Lower lobe of right lung (tissue), 2 donors: Measurements from ENCODE around the gene GPC4. TPM values are rescaled to one million over a fixed set of nuclear protein-coding genes. Genes with fewer than 3 reads are reported as not detected.
A peak's percentile ranks its signal among the peaks of the same experiment; 100 is the strongest.

Experiments used
- ATAC-seq, 2 donors: fragments of 200-7000 bp; cut with Tn5 transposase; one replicate each; pipeline ENCODE4 v1.9.1; 2020 to 2022; ENCODE audit warnings: mild to moderate bottlenecking in 2 of 2, moderate library complexity in 2 of 2
- DNase-seq: peaks from one replicate; pipeline ENCODE4 v3.0.0-alpha.2; 2020
- H3K27ac ChIP-seq: fragments of 200-600 bp; one replicate; pipeline ENCODE4 v1.8.0; 2022
- H3K27me3 ChIP-seq: fragments of 200-600 bp; one replicate; pipeline ENCODE4 v1.8.0; 2022; ENCODE audit warnings: low read depth
- H3K36me3 ChIP-seq: fragments of 200-600 bp; one replicate; pipeline ENCODE4 v1.8.0; 2022; ENCODE audit warnings: mild to moderate bottlenecking
- H3K4me1 ChIP-seq: fragments of 200-600 bp; one replicate; pipeline ENCODE4 v1.8.0; 2022
- H3K4me3 ChIP-seq: fragments of 200-600 bp; one replicate; pipeline ENCODE4 v1.8.0; 2022; ENCODE audit warnings: mild to moderate bottlenecking
- H3K9me3 ChIP-seq: fragments of 200-600 bp; one replicate; pipeline ENCODE4 v1.8.0; 2022
- CTCF ChIP-seq: fragments of 200-600 bp; IDR thresholded peaks from one replicate; pipeline ENCODE4 v1.8.0; 2022; ENCODE audit warnings: antibody characterized with exemption, mild to moderate bottlenecking
- intact Hi-C: fragments of 100-400 bp; cut with DNase I; formaldehyde crosslinking; loops from one replicate; pipeline ENCODE4 v1.11.0; 2022
- total RNA-seq: library from RNA; stranded (reverse); fragmentation: NEBNext Ultra II Directional; extraction: Animal tissue kit (Norgen Biotek cat#: 25700); gene quantifications from one replicate; pipeline ENCODE4 v1.2.1, GENCODE V29; 2021
- donor health status: DM: no; HTN: yes; CAD: no; lungs with severe emphysema.

The GPC4 gene
- total RNA-seq, 1 donor from 2014 or later: 41.9 TPM

GRCh38 chrX:133374874-133375387, 40.4 kb downstream of the GPC4 start:
- Histone ChIP-seq H3K4me1 (no peaks in the 10 kb centered on the region), H3K9me3 (no peaks in the 10 kb centered on the region), H3K36me3 (no peaks in the 10 kb centered on the region), H3K27me3 (no peaks in the 10 kb centered on the region), H3K27ac (no peak overlapping the region), H3K4me3 (no peak overlapping the region)
- no peak for DNase-seq
- no peak for TF ChIP-seq CTCF
- no peak for ATAC-seq
- intact Hi-C loops: no loop called here

GRCh38 chrX:133373386-133374079, 41.8 kb downstream of the GPC4 start:
- no peak for TF ChIP-seq CTCF
- H3K27me3 ChIP-seq: no peaks in the 10 kb centered on the region
- H3K36me3 ChIP-seq: no peaks in the 10 kb centered on the region
- DNase-seq (no peak), ATAC-seq (peak in 1 of 2 donors; percentile 37)
- no peak overlapping the region for H3K4me3 ChIP-seq
- no peaks in the 10 kb centered on the region for H3K9me3 ChIP-seq
- H3K27ac ChIP-seq: no peak overlapping the region
- intact Hi-C loops: no loop called here
- H3K4me1 ChIP-seq: no peaks in the 10 kb centered on the region

GRCh38 chrX:133370696-133371275, 44.5 kb downstream of the GPC4 start:
- Histone ChIP-seq H3K27me3 (no peaks in the 10 kb centered on the region), H3K4me3 (no peak overlapping the region), H3K27ac (no peak overlapping the region), H3K9me3 (no peaks in the 10 kb centered on the region), H3K36me3 (no peaks in the 10 kb centered on the region), H3K4me1 (no peaks in the 10 kb centered on the region)
- ATAC-seq: no peak
- DNase-seq: no peak
- intact Hi-C loops: no loop called here
- no peak for TF ChIP-seq CTCF

GRCh38 chrX:133369065-133369464, 46.2 kb downstream of the GPC4 start:
- Histone ChIP-seq H3K9me3 (no peaks in the 10 kb centered on the region), H3K27me3 (no peaks in the 10 kb centered on the region), H3K27ac (no peak overlapping the region), H3K4me1 (no peaks in the 10 kb centered on the region), H3K4me3 (no peak overlapping the region), H3K36me3 (no peaks in the 10 kb centered on the region)
- TF ChIP-seq CTCF: no peak
- intact Hi-C loops: no loop called here
- DNase-seq: no peak
- ATAC-seq: no peak

- no peak for TF ChIP-seq CTCF
- no peak for ATAC-seq
- no peaks in the 10 kb centered on the region for H3K36me3 ChIP-seq
These were observed 48.6 kb downstream of the GPC4 start for GRCh38 chrX:133366735-133367134.

More at GRCh38 chrX:133366735-133367134, 48.6 kb downstream of the GPC4 start:
- Histone ChIP-seq H3K4me3 (no peak overlapping the region), H3K9me3 (no peaks in the 10 kb centered on the region), H3K27me3 (no peaks in the 10 kb centered on the region), H3K27ac (no peak overlapping the region), H3K4me1 (no peaks in the 10 kb centered on the region)
- intact Hi-C loops: no loop called here
- no peak for DNase-seq
